Mucosa of stomach (tissue), 1 donor: ENCODE measurements around the gene ALX3.

Experiments
- H3K27me3 ChIP-seq: one replicate; pipeline ENCODE4 v1.7.0; 2013; ENCODE audit warnings: mild to moderate bottlenecking, low read length; ENCODE audit not compliant: control insufficient read depth, insufficient read depth
- H3K36me3 ChIP-seq: one replicate; pipeline ENCODE4 v1.7.0; 2013; ENCODE audit warnings: low read length; ENCODE audit not compliant: control insufficient read depth, insufficient read depth
- H3K4me1 ChIP-seq: one replicate; pipeline ENCODE4 v1.7.0; 2013; ENCODE audit warnings: mild to moderate bottlenecking, low read length; ENCODE audit not compliant: control insufficient read depth, insufficient read depth
- H3K4me3 ChIP-seq: one replicate; pipeline ENCODE4 v1.7.0; 2013; ENCODE audit warnings: low read length
- H3K9ac ChIP-seq: one replicate; pipeline ENCODE4 v1.7.0; 2013; ENCODE audit warnings: mild to moderate bottlenecking, low read length, moderate library complexity
- H3K9me3 ChIP-seq: one replicate; pipeline ENCODE4 v1.7.0; 2013; ENCODE audit warnings: mild to moderate bottlenecking, low read length, moderate library complexity; ENCODE audit not compliant: control insufficient read depth
- donor health status: Pancreatic carcinoma.

Gene ALX3

GRCh38 chr1:110102081-110102480 lies 31.6 kb upstream of the ALX3 start:
- Histone ChIP-seq H3K36me3 (no peaks in the 10 kb centered on the region), H3K9me3 (no peaks in the 10 kb centered on the region), H3K4me3 (no peak overlapping the region), H3K9ac (no peak overlapping the region), H3K4me1 (no peaks in the 10 kb centered on the region), H3K27me3 (peaks cover 16% of the 10 kb centered on the region)

DNA sequence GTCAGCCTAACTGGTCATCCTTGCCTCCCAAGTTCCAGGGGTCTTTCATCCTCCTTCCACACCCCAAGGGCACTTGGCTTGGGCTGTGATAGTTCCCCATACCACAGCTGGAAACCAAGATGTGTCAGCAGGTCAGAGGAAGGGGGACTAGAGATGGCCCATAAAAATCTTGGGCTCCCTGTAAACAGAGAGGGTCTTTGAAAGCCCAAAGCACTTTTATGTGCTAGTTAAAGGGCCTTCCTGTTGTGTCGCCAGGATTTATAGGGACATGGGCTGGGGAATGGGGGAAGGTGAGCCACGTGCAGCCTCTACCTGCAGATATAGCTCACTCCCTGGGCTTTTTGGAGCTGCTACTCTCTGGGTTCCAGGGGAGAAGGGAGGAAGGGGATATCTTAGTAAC lies 29.9 kb upstream of the ALX3 start:
- no peaks in the 10 kb centered on the region for H3K4me1 ChIP-seq
- H3K4me3 ChIP-seq: no peak overlapping the region
- no peaks in the 10 kb centered on the region for H3K9me3 ChIP-seq
- H3K36me3 ChIP-seq: no peaks in the 10 kb centered on the region
- H3K9ac ChIP-seq: no peak overlapping the region
- peaks cover 19% of the 10 kb centered on the region for H3K27me3 ChIP-seq

GRCh38 chr1:110098222-110099026 lies 28.0 kb upstream of the ALX3 start:
- H3K36me3 ChIP-seq: no peaks in the 10 kb centered on the region
- H3K9ac ChIP-seq: no peak overlapping the region
- H3K9me3 ChIP-seq: no peaks in the 10 kb centered on the region
- peaks cover 28% of the 10 kb centered on the region for H3K27me3 ChIP-seq
- no peak overlapping the region for H3K4me3 ChIP-seq
- no peaks in the 10 kb centered on the region for H3K4me1 ChIP-seq

DNA sequence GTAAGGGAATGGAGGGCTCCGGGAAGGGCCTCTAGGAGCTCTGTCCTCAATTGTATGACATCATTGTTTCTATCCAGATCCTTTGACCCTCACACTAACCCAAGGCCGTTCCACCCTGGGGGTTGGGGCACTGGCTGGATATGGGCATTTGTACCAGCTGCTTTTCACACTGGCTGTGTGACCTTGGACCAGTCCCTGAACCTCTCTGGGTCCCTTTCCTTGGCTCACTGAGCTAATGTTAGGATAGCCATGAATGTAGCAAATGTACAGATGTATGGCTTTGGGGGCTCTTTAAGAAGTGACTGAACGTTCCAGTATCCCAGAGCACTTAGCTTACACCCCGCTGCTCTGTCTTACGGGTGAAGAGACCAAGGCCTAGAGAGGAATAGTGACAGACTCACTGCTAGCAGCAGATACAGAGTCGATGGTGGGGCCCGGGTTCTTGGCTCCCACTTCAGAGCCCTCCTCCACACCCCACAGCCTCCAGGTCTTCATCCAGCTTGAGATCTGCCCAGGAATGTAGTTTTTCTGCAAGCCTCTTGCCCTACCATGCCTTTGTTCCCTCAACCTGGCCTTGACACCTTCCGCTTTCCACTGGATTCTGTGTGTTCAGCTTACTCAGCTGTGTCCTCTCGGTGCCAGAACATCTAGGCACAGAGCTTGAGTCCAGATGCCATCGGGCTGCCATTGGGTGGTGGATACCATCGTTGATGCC lies 27.2 kb upstream of the ALX3 start:
- no peaks in the 10 kb centered on the region for H3K9me3 ChIP-seq
- no peak overlapping the region for H3K9ac ChIP-seq
- H3K4me3 ChIP-seq: no peak overlapping the region
- no peaks in the 10 kb centered on the region for H3K4me1 ChIP-seq
- peaks cover 26% of the 10 kb centered on the region for H3K27me3 ChIP-seq
- no peaks in the 10 kb centered on the region for H3K36me3 ChIP-seq

DNA sequence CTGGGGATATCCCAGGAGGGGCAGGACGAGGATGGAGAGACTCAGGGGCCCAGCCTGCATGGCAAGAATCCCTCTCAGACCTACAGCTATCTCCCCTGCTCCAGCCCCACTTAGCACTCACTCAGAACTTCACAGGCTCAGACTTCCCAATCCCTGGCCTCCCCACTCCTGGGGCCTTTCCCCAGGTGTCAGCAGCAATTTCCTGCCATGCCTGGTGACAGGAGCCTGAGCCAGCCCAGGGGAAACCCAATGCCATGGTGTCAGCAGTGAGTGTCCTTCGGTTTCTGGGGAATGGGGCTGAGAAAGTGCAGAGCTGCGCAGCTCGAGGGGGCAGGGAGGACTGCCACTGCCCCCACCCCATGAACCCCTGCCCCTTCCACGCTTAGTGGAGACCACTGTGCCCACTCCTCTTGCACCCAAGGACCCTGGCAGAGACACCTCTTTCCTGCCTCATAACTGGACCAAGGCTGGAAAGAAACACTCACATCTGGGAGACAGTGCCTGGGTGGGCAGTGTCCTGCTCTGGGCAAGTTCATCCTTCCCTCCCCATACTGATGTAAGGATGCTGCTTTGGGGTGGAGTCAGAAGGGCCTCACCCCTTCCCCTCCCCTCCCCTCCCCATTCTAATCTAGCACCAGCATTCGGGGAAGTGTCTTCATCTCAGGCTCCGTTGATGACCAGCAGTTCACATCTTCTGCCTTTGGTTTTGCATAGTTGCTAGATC lies 24.6 kb upstream of the ALX3 start:
- Histone ChIP-seq H3K9ac (no peak overlapping the region), H3K4me3 (no peak overlapping the region), H3K9me3 (no peaks in the 10 kb centered on the region), H3K4me1 (no peaks in the 10 kb centered on the region), H3K27me3 (peaks cover 23% of the 10 kb centered on the region), H3K36me3 (no peaks in the 10 kb centered on the region)

- Histone ChIP-seq H3K27me3 (peaks cover 16% of the 10 kb centered on the region), H3K9ac (no peak overlapping the region), H3K9me3 (no peaks in the 10 kb centered on the region)
Measured at GRCh38 chr1:110092991-110093390, 22.5 kb upstream of the ALX3 start.

DNA sequence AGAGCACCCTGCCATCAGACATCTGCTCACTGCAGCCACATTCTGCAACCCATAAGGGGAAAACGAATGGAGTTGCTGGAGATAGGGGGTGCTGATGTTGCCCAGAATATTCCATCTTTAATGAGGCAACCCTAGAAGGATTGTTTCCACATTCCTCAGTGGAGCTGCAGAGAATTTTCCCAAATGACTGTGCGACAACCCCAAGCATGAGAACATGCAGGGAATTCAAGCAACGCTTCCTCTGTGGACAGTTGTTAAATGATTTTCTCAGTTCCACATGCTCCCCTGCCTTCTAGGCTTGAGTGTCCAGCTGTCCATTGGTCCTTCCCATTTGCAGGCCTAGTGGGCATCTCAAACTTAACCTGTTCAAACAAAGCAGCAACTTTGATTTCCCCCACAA lies 21.3 kb upstream of the ALX3 start:
- H3K9me3 ChIP-seq: no peaks in the 10 kb centered on the region
- H3K9ac ChIP-seq: no peak overlapping the region
- H3K4me1 ChIP-seq: no peaks in the 10 kb centered on the region
- H3K36me3 ChIP-seq: no peaks in the 10 kb centered on the region
- no peak overlapping the region for H3K4me3 ChIP-seq
- H3K27me3 ChIP-seq: peaks cover 20% of the 10 kb centered on the region

More at GRCh38 chr1:110092991-110093390, 22.5 kb upstream of the ALX3 start:
- H3K4me1 ChIP-seq: no peaks in the 10 kb centered on the region
- H3K4me3 ChIP-seq: no peak overlapping the region
- H3K36me3 ChIP-seq: no peaks in the 10 kb centered on the region

DNA sequence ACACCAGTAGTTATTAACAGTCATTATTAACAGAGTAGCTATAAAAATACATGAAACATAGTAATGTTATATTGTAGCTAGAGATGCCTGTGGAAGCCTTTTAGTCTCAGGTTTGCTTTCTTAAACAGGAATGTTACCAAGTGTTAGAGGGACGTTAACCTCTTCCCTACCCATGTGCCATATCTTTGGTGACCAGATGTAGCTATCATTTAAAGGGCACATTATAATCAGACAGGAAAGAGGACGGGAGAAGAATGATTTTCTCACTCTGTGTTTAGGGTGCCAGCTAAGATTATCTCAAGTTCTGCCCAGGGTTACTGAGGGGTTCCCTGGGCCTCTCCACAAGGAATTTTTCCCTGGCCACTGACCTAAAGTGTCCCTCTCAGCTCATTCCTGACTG lies 20.9 kb upstream of the ALX3 start:
- no peak overlapping the region for H3K4me3 ChIP-seq
- no peaks in the 10 kb centered on the region for H3K36me3 ChIP-seq
- H3K27me3 ChIP-seq: peaks cover 16% of the 10 kb centered on the region
- no peak overlapping the region for H3K9ac ChIP-seq
- H3K4me1 ChIP-seq: no peaks in the 10 kb centered on the region
- no peaks in the 10 kb centered on the region for H3K9me3 ChIP-seq

DNA sequence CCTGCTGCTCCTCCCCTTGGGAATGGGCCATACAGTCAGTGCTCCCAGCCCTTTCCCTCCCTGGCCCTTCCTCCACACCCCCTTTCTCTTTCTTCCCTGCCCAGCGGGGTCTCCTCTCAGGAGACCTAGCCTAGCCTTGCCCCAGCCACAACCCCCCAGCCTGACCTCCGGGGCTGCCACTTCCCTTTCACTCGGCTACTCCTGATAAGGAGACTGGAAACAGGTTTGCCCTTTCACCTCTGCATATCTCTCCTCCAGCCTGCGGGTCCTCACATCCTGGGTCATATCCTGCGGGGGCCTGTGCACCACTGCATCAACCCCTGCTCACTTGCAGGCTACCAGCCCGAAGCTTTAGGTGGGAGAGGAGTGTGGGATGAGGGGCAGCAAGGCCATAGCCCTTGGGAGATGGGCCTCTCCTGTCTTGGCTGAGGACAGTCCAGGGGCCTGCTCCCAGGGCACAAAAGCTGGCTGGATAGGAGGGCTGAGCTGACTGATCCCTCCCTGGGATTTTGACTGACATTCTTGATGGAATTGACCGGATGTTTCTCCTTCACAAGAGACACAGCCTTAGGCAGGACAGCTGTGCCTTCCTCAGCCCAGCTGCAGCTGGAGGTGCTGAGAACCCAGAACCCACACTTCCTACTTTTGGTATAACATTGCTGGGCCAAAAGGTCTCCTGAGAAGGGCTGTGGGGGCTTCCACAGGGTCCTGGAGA lies 19.2 kb upstream of the ALX3 start:
- Histone ChIP-seq H3K27me3 (peaks cover 21% of the 10 kb centered on the region), H3K9ac (no peak overlapping the region), H3K9me3 (no peaks in the 10 kb centered on the region), H3K4me3 (no peak overlapping the region), H3K36me3 (no peaks in the 10 kb centered on the region), H3K4me1 (no peaks in the 10 kb centered on the region)

DNA sequence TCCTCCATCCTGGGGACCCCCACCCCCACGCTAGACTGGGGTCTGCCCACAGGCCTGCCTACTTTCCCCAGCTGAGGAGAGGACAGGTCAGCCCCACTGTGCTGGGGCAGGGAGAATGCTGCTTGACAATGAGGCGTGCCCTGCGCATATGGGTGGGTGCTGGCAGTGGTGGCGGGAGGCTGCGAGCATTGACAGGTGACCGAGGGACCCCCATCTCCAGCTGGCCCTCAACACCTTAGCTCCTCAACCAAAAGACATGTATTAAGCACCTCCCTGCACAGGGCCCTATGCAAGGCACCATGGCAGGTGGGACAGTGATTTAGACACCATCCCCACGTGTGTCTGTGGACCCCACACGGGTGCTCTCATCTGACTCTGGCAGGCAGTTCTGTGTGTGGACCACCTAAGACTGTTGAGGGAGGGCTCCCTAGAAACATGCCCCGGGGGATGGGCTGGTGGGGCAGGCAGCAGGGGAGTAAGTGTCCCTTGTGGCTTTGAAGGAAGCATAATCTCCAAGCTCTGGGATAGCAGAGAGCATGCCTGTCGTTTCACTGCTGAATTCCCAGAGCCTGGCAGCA lies 18.4 kb upstream of the ALX3 start:
- H3K4me3 ChIP-seq: no peak overlapping the region
- H3K27me3 ChIP-seq: peaks cover 23% of the 10 kb centered on the region
- H3K4me1 ChIP-seq: peaks cover 4% of the 10 kb centered on the region
- no peaks in the 10 kb centered on the region for H3K9me3 ChIP-seq
- no peaks in the 10 kb centered on the region for H3K36me3 ChIP-seq
- no peak overlapping the region for H3K9ac ChIP-seq

DNA sequence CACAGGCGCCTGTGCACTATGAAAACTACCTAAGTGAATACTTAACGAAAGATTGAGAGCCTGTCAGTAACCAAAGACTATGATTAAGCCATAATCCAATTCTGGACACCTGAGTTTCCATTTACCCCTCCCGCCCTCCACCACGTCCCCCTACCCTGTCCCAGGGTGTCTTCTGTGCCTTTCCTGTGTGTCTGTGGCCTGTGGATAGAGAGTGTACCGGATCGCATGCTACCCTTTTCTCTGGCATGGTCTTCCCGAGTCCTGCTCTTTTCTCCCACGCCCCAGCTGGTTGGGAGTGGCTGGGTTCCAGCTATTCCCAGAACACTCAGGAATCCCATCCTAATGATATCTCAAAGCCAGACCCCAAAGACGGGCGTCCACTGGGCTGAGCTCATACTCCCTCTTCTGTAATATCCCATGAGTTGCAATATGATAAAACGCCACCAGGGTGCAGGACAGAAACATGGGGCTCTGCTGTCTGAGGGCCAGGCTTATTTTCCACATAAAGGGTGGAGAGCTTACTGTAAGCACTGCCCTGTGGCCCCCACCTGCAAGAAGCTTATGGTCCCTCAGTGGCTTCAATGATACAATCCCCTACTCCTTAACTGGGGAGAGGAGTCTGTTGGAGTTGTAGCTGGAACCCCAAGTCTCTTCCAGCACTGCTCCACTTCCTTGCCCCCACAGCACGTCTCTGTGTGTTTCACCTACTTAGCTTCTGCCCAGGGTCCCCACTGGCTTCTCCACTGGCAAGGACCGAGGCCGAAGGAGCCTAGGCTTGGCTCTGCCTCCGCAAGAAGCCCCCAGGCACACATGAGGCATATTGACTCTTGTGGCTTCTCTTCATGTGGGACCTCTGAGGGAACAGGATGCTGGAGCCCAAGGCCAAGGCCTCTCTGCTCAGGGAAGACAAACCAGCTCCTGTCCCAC lies 17.6 kb upstream of the ALX3 start:
- Histone ChIP-seq H3K9ac (no peak overlapping the region), H3K36me3 (no peaks in the 10 kb centered on the region), H3K27me3 (peaks cover 31% of the 10 kb centered on the region), H3K4me3 (no peak overlapping the region), H3K4me1 (peaks cover 10% of the 10 kb centered on the region), H3K9me3 (no peaks in the 10 kb centered on the region)
